HG03064 (cell line): ENCODE results near the gene ROS1.
"Not testable (repeated sequence)": the region's sequence is repeated elsewhere in the genome, so short reads cannot be mapped to it uniquely, and the experiment has no call there.

ENCODE experiments used
- ATAC-seq: cut with Tn5 transposase; IDR thresholded peaks from one replicate; pipeline ENCODE4 v1.9.1; 2021; ENCODE audit warnings: low read depth; ENCODE audit not compliant: unreplicated experiment

Gene ROS1

GRCh38 chr6:117425431-117426153, at the start of gene ROS1:
Gene ROS1 (minus strand): TSS chr6:117425942. CDS start chr6:117425656, 286 bp downstream.
- no peak for ATAC-seq

GRCh38 chr6:117473401-117473800, 47.7 kb upstream of the ROS1 start:
- ATAC-seq = no peak

- ATAC-seq = no peak
Measured at GRCh38 chr6:117472667-117473066, 46.9 kb upstream of the ROS1 start.

- no peak for ATAC-seq
Measured at GRCh38 chr6:117469791-117470190, 44.0 kb upstream of the ROS1 start.

GRCh38 chr6:117469356-117469755, 43.6 kb upstream of the ROS1 start:
- no peak for ATAC-seq

- not testable (repeated sequence) for ATAC-seq
Measured at GRCh38 chr6:117468527-117468926, 42.8 kb upstream of the ROS1 start.

GRCh38 chr6:117467876-117468275, 42.1 kb upstream of the ROS1 start:
- no peak for ATAC-seq

- no peak for ATAC-seq
Measured at GRCh38 chr6:117465691-117466090, 39.9 kb upstream of the ROS1 start.

- ATAC-seq = no peak
Measured at GRCh38 chr6:117464700-117465099, 39.0 kb upstream of the ROS1 start.

- peak; percentile 84 for ATAC-seq
Measured at GRCh38 chr6:117463762-117464665, 38.3 kb upstream of the ROS1 start.

GRCh38 chr6:117459204-117459944, 33.6 kb upstream of the ROS1 start:
- no peak for ATAC-seq

- no peak for ATAC-seq
Measured at GRCh38 chr6:117456998-117457397, 31.3 kb upstream of the ROS1 start.

GRCh38 chr6:117456250-117456649, 30.5 kb upstream of the ROS1 start:
- ATAC-seq = no peak

- ATAC-seq = no peak
Measured at GRCh38 chr6:117451671-117452070, 25.9 kb upstream of the ROS1 start.

GRCh38 chr6:117449549-117450439, 24.1 kb upstream of the ROS1 start:
- ATAC-seq = no peak

GRCh38 chr6:117448732-117449485, 23.2 kb upstream of the ROS1 start:
- no peak for ATAC-seq

GRCh38 chr6:117448011-117448410, 22.3 kb upstream of the ROS1 start:
- no peak for ATAC-seq

- ATAC-seq = no peak
Measured at GRCh38 chr6:117446861-117447260, 21.1 kb upstream of the ROS1 start.

- ATAC-seq = no peak
Measured at GRCh38 chr6:117444600-117444999, 18.9 kb upstream of the ROS1 start.
